Measurements from ENCODE around the gene CRYBB1.

The CRYBB1 gene

GRCh38 chr22:26564181-26564580 lies 53.6 kb downstream of the CRYBB1 start:
- Histone ChIP-seq H3K27ac (ENCODE audit: low read length) (no peak overlapping the region), H3K9me3 (replicated peaks; ENCODE audit: insufficient read depth, low read length) (no peaks in the 10 kb centered on the region), H3F3A (ENCODE audit: insufficient read depth, low read length) (peaks cover 6% of the 10 kb centered on the region; the same call in 1 of the 2 replicates), H3K79me2 (ENCODE audit: low read length) (peaks cover 99% of the 10 kb centered on the region), H3K9ac (ENCODE audit: low read length) (no peak overlapping the region), H4K20me1 (ENCODE audit: insufficient read depth, low read length) (peaks cover 41% of the 10 kb centered on the region), H3K27me3 (replicated peaks; ENCODE audit: insufficient read depth, low read length) (no peaks in the 10 kb centered on the region), H3K4me3 (ENCODE audit: low read length) (no peak overlapping the region), H3K36me3 (replicated peaks; ENCODE audit: insufficient read depth, low read length) (peaks cover 14% of the 10 kb centered on the region; the same call in 1 of the 2 replicates), H3K9me2 (replicated peaks; ENCODE audit: insufficient read depth, low read length) (no peaks in the 10 kb centered on the region), H2AFZ (ENCODE audit: low read length) (no peak overlapping the region), H3K4me1 (ENCODE audit: low read length) (peaks cover 7% of the 10 kb centered on the region; the same call in 1 of the 2 replicates), H3K4me2 (ENCODE audit: low read depth, low read length) (no peak overlapping the region)
- TF ChIP-seq, protein P1, sequence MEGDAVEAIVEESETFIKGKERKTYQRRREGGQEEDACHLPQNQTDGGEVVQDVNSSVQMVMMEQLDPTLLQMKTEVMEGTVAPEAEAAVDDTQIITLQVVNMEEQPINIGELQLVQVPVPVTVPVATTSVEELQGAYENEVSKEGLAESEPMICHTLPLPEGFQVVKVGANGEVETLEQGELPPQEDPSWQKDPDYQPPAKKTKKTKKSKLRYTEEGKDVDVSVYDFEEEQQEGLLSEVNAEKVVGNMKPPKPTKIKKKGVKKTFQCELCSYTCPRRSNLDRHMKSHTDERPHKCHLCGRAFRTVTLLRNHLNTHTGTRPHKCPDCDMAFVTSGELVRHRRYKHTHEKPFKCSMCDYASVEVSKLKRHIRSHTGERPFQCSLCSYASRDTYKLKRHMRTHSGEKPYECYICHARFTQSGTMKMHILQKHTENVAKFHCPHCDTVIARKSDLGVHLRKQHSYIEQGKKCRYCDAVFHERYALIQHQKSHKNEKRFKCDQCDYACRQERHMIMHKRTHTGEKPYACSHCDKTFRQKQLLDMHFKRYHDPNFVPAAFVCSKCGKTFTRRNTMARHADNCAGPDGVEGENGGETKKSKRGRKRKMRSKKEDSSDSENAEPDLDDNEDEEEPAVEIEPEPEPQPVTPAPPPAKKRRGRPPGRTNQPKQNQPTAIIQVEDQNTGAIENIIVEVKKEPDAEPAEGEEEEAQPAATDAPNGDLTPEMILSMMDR (IDR thresholded peaks at IDR 0.05; ENCODE audit: low read length), result no peak
- no peak for DNase-seq

DNA sequence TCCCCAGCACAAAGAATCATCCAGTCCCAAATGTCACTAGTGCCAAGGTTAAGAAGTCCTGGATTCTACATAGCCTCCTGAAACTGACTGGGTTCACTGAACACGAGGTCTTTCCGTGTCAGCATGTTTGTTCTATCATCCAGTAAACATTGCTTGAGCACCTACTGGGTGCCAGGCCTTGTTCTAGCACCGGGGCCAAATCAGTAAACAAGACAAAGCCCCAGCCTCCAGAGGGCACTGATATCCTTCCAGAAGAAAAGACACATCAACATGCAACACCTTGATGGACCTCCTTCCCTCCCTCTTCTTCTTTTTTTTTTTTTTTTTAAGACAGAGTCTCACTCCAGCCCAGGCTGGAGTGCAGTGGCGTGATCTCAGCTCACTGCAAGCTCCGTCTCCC lies 54.8 kb downstream of the CRYBB1 start:
- H4K20me1 ChIP-seq (ENCODE audit: insufficient read depth, low read length), result peaks cover 37% of the 10 kb centered on the region

DNA sequence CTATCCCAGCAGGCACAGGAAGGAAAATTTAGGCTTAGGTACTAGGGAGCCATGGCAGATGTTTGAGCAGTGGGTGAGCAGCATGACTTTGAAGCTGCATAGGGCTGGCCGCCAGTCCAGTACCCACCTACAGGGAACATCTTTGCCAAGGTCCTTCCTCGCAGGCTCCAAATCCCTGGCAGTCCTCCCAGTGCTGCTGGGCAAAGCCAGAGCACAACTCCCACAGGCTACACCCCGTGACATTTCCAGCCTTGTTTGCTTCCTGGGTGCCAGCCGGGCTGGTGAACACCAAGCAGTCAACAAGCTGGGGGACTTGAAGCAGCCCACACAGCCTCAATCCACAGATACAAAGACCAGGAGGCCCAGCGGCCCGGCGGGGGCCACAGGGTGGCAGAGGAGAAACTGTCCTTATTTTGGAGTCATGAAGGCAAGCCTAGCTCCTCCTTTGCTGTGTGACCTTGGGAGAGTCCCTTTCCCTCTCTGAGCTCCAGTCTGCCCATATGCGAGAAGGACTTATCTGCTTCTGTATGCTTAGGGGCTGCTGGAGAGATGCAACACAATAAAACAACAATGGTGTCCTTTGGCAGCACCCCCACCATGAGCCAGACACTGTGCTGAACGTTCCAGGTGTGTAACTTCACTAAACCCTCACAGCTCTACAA lies 55.9 kb downstream of the CRYBB1 start:
- H3F3A ChIP-seq (ENCODE audit: insufficient read depth, low read length), result peaks cover 7% of the 10 kb centered on the region
- no peak overlapping the region for H3K4me3 ChIP-seq (ENCODE audit: low read length)
- no peak overlapping the region for H3K4me2 ChIP-seq (ENCODE audit: low read depth, low read length)
- peaks cover 97% of the 10 kb centered on the region for H3K79me2 ChIP-seq (ENCODE audit: low read length)
- peaks cover 29% of the 10 kb centered on the region for H4K20me1 ChIP-seq (ENCODE audit: insufficient read depth, low read length)
- no peaks in the 10 kb centered on the region for H3K9me3 ChIP-seq (replicated peaks; ENCODE audit: insufficient read depth, low read length)
- H3K9ac ChIP-seq (ENCODE audit: low read length), result no peak overlapping the region
- DNase-seq, result no peak
- no peak overlapping the region for H2AFZ ChIP-seq (ENCODE audit: low read length)
- H3K36me3 ChIP-seq (replicated peaks; ENCODE audit: insufficient read depth, low read length), result peaks cover 14% of the 10 kb centered on the region; the same call in 1 of the 2 replicates
- no peaks in the 10 kb centered on the region for H3K9me2 ChIP-seq (replicated peaks; ENCODE audit: insufficient read depth, low read length)
- no peak overlapping the region for H3K27ac ChIP-seq (ENCODE audit: low read length)
- TF ChIP-seq EZH2 (optimal IDR thresholded peaks at IDR 0.05; ENCODE audit: low read depth, low read length) (no peak), EZH2phosphoT487 (IDR thresholded peaks at IDR 0.05; ENCODE audit: low read length) (no peak)
- TF ChIP-seq, protein P1 (IDR thresholded peaks at IDR 0.05; ENCODE audit: low read length), result no peak
- peaks cover 19% of the 10 kb centered on the region for H3K4me1 ChIP-seq (ENCODE audit: low read length)
- H3K27me3 ChIP-seq (replicated peaks; ENCODE audit: insufficient read depth, low read length), result no peaks in the 10 kb centered on the region

More for the DNA sequence above, 54.8 kb downstream of the CRYBB1 start:
- TF ChIP-seq, protein P1 (IDR thresholded peaks at IDR 0.05; ENCODE audit: low read length), result peak; percentile 11; the same call in 1 of the 2 replicates
- no peak for TF ChIP-seq EZH2phosphoT487 (IDR thresholded peaks at IDR 0.05; ENCODE audit: low read length)
- H3K36me3 ChIP-seq (replicated peaks; ENCODE audit: insufficient read depth, low read length), result peaks cover 14% of the 10 kb centered on the region; the same call in 1 of the 2 replicates
- H3K27me3 ChIP-seq (replicated peaks; ENCODE audit: insufficient read depth, low read length), result no peaks in the 10 kb centered on the region
- H3K27ac ChIP-seq (ENCODE audit: low read length), result no peak overlapping the region
- H3K9me2 ChIP-seq (replicated peaks; ENCODE audit: insufficient read depth, low read length), result no peaks in the 10 kb centered on the region
- H2AFZ ChIP-seq (ENCODE audit: low read length), result no peak overlapping the region
- H3K9me3 ChIP-seq (replicated peaks; ENCODE audit: insufficient read depth, low read length), result no peaks in the 10 kb centered on the region
- H3K9ac ChIP-seq (ENCODE audit: low read length), result no peak overlapping the region
- H3K79me2 ChIP-seq (ENCODE audit: low read length), result peaks cover 99% of the 10 kb centered on the region
- H3K4me3 ChIP-seq (ENCODE audit: low read length), result no peak overlapping the region
- H3F3A ChIP-seq (ENCODE audit: insufficient read depth, low read length), result peaks cover 7% of the 10 kb centered on the region; the same call in 1 of the 2 replicates
- peaks cover 12% of the 10 kb centered on the region; the same call in 1 of the 2 replicates for H3K4me1 ChIP-seq (ENCODE audit: low read length)
- H3K4me2 ChIP-seq (ENCODE audit: low read depth, low read length), result no peak overlapping the region
- DNase-seq, result no peak

Data from MM.1S (cell line).